KG1 (cell line): ENCODE measurements around the gene BTG1.
A peak's percentile ranks its signal among the peaks of the same experiment; 100 is the strongest.
"Not testable (repeated sequence)": the region's sequence is repeated elsewhere in the genome, so short reads cannot be mapped to it uniquely, and the experiment has no call there.

Experiments used
- DNase-seq: peaks from one replicate; lab custom pipeline; 2025; lab: John Stamatoyannopoulos, UW

The BTG1 gene

DNA sequence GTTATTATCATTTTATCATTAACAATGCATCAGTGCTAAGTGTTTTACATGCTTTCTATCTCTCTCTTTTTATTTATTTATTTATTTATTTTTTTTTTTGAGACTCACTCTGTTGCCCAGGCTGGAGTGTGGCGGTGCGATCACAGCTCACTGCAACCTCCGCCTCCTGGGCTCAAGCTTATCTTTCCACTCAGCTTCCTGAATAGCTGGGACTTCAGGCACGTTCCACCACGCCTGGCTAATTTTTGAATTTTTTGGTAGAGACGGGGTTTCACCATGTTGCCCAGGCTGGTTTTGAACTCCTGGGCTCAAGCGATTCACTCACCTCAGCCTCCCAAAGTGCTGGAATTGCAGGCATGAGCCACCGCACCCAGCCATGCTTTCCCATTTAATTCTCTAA lies 3.9 kb upstream of the BTG1 start:
- no peak for DNase-seq

GRCh38 chr12:92147491-92147890 lies 1.8 kb upstream of the BTG1 start:
- no peak for DNase-seq

DNA sequence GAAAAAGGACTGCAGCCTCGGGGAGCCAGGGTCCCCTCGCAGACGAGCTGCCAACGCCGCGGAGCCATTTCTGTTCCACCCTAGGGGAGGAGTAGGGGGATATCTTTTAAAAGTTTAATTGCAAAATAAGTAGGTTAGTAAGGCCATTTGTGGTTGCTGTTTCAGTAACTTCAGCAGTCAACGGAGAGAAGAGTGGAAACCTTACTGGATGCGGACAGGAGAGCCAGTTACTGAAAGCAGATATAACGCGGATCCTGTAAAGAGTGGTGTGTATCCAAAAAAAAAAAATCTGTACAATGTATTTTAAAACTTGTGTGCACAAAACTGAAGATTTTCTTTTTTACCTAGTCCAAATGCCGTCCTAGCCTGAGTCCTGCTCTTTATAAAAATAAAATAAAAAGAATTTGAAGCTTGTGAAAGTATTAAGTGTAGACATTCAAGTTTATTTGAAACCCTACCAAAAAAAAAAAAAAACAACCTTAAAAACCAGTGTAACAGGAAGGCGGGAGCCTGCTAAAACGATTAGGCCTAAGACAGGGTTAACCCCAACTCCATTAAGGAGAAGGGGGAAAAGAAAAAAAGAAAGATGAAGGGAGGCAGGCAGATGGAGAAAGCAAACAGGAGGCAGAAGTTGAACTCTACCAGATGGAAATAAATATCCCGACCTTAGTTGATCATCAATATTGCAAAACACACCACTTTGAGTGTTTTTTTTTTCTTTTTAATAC lies 1.0 kb upstream of the BTG1 start:
- no peak for DNase-seq

DNA sequence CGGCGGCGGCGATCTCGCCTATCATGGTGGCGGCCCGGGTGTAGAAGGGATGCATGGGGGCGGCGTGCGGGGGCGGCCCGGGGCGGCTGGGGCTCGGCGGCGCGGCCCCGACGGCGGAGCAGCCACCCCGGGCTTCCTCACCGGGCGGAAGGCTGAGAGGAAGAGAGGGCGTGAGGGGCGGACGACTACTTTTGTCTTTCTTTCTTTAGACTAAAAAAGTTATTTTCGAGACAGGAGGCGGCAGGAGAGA lies 240 bp downstream of the BTG1 start:
- DNase-seq, result no peak

DNA sequence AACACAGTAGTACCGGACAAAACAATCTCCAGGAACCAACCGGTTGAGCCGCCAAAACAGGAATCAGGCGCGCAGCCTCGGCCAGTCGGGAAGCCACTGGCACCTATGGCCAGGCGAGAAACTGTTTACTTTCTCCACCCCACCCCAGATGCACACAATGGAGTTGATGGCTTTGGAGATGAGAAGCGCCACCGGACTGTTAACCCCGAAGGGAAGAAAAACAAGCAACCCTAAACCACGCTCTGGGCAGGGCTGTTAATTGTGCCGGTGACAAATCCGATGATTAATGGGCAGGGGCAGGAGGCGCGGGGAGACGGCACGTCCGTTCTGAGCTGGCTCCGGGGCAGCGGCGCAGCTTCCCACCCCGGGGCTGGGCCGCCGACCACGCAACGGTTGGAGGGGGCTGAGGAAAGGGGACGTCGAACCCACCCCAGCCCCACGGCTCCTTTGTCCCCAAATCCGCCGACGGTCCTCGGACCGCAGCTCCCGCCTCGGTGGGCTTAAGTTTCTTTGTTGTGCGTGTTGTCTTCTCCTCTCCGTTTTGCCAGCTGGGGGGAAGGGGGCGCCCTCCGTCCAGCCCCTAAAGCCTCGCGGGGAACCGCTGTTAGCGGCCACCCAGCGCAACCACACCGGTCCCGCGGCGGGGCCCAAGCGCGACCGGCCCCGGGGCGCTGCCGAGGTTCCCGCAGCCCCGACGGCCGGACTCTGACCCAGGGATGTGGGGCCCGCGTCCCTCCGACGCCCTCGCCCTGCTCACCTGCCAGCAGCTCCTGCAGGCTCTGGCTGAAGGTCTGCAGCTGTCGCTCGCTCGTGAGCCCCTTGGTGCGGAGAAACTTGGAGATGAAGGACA lies 790 bp downstream of the BTG1 start:
- DNase-seq, result peak; percentile 40

GRCh38 chr12:92143686-92144630 lies 1.7 kb downstream of the BTG1 start:
- peak; percentile 41 for DNase-seq

- DNase-seq, result no peak
These were observed 2.4 kb downstream of the BTG1 start for GRCh38 chr12:92143258-92143657.

DNA sequence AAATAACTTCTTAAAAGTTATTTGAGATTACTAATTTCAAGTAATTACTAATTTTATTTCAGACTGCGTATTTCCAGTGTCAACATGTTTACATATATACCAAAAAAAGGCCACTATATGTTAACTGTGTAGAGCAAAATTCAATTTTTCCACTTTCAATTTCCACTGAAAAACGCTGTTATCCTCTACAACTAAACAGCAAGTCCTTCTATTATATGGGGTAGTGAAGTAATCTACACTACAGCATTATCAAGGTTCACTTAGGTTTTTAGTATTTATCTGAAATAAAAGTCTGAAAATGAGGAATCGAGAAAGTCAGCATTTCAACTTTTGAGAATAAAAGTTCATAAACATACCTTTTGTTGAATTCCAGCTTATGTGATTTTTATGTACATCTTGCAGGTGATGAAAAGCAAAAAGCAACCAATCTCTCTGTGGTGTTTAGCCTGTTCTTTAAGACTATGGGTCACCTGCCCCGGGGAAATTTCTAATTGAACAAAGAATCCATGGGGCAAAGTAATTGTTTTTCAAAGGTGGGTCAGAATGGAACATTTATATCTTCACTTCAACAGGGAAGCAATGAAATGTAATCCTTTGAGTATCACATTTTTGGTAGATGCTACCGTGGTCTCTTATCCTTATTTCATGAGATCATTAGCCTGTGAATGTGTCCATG lies 3.3 kb downstream of the BTG1 start:
- no peak for DNase-seq

- no peak for DNase-seq
These were observed 4.0 kb downstream of the BTG1 start for GRCh38 chr12:92141591-92142121.

DNA sequence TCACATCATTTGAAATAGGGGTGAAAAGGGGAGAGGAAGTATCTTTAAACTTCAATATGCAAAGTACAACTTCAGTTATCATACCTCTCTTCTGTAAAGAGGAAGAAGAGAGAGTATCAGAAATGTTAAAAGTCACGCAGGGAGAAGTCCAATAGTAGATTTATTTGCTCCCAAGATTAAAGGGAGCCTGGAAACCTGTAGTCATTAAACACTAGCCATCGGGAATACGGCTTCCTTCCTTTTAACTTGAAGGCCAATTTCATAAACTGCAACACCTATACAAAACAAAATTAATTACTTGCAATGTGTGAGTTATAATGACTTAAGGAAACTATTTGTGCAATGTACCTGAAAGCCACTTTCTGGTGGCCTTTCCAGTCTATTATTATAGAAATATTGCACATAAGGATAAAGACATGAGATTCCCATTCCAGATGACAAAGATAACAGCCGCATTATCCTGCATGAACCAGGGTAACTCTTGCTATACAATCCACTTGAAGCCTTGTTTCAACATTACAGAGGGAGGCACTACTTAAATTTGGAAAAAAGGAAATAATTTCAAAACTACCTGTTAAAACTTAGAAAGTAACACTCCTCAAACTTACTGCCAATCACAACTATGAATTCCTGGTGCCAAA lies 4.6 kb downstream of the BTG1 start:
- no peak for DNase-seq

GRCh38 chr12:92140156-92140555 lies 5.5 kb downstream of the BTG1 start:
- DNase-seq, result no peak

DNA sequence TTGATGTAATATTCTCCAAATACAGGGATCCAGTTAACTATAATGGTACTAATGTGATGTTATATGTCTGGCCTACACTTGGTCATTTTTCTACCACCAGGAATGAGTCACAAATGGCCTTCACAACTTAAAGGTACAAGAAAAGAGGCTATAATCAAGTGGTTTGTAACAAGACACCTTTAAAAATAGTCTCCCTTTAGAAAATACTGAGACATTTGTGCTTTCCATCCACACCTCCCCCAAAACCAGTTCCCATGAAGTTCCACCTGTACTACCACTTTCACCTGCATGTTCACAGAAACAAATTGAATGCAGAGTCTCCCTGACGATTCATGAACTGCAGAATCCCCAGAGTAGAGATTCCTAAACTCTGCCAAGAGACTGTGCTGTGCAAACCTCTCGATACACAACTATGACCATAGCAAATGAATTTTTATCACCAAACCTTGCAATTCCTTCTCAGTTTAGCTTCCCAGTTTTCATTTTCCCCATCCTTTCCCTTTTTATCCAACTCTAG lies 6.0 kb downstream of the BTG1 start:
- DNase-seq, result no peak

GRCh38 chr12:92138626-92139025 lies 7.0 kb downstream of the BTG1 start:
- DNase-seq, result no peak

DNA sequence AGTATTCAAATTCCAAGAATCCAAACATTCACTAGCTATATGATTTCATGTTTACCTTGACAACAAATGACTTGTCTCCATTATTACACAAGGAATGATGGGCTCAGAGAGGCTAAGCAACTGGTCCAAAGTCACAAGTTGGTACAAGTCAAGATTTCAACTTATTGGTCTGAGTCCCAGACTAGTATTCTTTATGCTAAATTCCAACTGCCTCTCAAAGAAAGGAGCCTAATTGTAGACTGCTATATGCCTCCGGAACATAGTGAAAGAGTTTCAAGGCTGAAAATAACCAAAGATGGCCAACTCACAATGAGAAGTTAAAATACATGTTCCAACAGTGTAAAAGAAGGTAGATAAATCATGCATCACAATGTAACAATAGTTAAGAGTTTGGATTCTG lies 7.5 kb downstream of the BTG1 start:
- no peak for DNase-seq

DNA sequence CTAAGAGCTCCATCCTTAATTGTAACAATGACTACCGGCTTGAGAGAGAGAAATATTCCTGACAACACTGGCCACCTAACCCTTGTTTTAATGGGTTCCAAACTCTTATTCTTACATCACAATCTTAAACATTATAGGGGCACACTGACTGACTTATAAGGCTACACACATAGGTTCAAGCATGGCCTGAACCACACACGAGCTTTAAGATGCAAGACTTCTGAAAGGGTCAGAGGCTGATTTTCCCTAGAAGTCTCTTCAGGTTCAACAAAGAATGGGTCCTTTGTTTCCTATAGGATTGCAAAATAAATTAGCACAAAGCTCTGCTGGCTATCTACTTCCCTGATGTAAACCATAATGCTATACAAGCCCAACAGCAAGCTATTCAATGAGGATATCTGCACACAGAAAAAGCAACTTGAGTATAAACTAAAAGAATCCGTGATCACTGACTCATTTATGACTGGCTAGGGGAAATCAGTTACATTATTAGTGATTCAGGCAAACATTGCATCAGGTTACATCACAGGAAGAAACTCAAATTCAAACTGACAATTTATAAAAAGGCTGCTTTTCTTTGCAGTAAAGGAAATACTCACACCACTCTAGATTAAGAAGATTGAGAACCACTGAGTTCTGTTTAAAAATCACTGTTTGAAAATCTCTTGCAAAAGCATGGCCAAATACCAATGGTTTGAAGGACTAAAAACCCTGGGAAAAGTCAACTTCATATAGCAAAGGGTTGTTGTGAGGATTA lies 8.5 kb downstream of the BTG1 start:
- no peak for DNase-seq

- DNase-seq, result no peak
These were observed 9.5 kb downstream of the BTG1 start for GRCh38 chr12:92136026-92136730.

DNA sequence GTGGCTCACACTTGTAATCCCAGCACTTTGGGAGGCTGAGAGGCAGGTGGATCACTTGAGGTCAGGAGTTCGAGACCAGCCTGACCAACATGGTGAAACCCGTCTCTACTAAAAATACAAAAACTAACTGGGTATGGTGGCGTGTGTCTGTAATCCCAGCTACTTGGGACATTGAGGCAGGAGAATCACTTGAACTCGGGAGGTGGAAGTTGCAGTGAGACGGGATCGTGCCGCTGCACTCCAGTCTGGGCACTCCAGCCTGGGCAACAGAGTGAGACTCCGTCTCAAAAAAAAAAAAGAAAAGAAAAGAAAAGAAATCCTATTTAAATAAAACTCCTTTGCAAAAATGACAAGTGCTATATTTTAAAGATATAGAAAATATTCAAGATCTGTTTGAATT lies 10.1 kb downstream of the BTG1 start:
- not testable (repeated sequence) for DNase-seq

DNA sequence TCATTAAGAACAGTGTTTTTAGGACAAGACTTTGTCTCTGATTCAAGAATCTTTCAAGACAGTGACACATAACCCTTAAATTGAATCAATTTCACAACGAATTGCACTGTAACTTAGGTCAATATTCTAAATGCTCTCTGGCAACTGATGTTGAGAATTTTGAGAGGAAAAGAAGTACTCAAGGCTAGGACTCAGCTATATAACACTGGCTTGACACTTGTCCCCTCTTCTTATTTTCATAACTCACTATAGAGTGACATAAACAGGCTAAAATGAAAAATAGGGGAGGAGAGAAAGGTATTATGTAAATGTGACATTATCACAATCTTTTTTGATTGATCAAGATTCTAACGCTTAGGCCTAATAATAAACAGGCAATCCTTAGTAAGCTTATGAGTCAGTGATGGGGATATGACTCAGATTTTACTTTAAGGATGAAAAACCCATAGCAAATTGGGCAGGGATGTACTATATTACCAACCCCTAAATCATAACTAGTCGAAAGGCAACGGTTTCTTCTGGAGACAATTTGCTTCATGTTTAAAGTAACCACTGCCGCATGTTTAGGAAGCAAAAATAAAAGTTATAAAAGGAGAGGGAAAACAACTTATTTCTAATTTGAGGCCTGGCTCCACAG lies 10.9 kb downstream of the BTG1 start:
- no peak for DNase-seq
